ENCODE measurements around the gene TMEM106C.

Gene TMEM106C, protein sequence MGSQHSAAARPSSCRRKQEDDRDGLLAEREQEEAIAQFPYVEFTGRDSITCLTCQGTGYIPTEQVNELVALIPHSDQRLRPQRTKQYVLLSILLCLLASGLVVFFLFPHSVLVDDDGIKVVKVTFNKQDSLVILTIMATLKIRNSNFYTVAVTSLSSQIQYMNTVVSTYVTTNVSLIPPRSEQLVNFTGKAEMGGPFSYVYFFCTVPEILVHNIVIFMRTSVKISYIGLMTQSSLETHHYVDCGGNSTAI

DNA sequence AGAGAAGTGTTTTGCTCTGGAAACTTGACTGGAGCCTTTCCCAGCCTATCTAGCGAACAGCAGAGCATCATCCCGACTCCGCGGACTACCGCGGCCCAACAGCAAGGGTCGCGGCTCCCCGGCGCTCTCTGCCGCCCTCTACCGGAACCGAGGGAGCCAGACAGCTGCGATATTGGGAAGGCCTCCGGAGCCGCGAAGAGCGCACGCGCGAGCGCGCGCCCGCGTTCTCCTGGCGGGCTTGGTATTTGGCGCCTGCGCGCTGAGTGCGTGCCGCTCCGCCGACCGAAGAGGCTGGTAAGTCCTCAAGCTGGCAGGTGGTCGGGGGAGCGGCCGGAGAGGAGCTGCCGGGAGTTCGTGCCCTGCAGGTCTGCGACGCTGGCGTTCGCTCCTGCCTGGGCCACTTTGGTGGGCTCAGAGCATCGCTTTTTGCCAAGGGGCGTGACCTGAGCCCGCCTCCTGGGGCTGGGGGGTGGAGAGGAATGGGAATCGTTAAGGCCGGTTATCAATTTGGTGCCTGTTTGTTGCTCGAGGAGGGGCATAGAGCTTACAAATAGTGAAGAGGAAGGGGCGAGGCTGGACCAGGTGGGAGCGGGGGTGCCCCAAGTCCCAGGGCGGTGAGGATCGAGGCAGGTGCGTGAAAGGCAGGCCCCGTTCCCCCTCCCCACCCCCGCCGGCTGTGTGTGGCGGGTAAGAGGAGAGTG, at the start of gene TMEM106C:
TSS of gene TMEM106C (plus strand) at position 257 of the 701 bp plus-strand sequence. CDS start 641 bp downstream, outside the sequence.
- TF ChIP-seq TEAD4 (IDR thresholded peaks at IDR 0.05) (peak; percentile 78), YY1 (IDR thresholded peaks at IDR 0.05; ENCODE audit: low read depth) (0 out of 2 replicates have a peak, but pooled peaks have one; percentile 34), FOXM1 (IDR thresholded peaks at IDR 0.05; ENCODE audit: borderline replicate concordance, low read depth) (no peak), EP300 (IDR thresholded peaks at IDR 0.05; ENCODE audit: borderline replicate concordance) (no peak), CREB1 (IDR thresholded peaks at IDR 0.05; ENCODE audit: low read depth) (no peak), EGR1 (IDR thresholded peaks at IDR 0.05) (no peak), CEBPB (IDR thresholded peaks at IDR 0.05) (no peak), NFIC (IDR thresholded peaks at IDR 0.05) (no peak), TCF12 (IDR thresholded peaks at IDR 0.05; ENCODE audit: low read depth) (no peak; the same call in 1 of the 2 replicates), RAD21 (IDR thresholded peaks at IDR 0.05; ENCODE audit: low read depth) (peak; percentile 78), TAF1 (IDR thresholded peaks at IDR 0.05; ENCODE audit: low read depth) (peak; percentile 70), ZBTB7A (IDR thresholded peaks at IDR 0.05; ENCODE audit: low read depth) (peak; percentile 77; the same call in 1 of the 2 replicates)
- TF ChIP-seq, protein P1, sequence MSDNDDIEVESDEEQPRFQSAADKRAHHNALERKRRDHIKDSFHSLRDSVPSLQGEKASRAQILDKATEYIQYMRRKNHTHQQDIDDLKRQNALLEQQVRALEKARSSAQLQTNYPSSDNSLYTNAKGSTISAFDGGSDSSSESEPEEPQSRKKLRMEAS (IDR thresholded peaks at IDR 0.05) = peak; percentile 90
- TF ChIP-seq, protein P2, sequence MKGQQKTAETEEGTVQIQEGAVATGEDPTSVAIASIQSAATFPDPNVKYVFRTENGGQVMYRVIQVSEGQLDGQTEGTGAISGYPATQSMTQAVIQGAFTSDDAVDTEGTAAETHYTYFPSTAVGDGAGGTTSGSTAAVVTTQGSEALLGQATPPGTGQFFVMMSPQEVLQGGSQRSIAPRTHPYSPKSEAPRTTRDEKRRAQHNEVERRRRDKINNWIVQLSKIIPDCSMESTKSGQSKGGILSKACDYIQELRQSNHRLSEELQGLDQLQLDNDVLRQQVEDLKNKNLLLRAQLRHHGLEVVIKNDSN (IDR thresholded peaks at IDR 0.05) = no peak; the same call in 1 of the 2 replicates
- TF ChIP-seq, protein P3, sequence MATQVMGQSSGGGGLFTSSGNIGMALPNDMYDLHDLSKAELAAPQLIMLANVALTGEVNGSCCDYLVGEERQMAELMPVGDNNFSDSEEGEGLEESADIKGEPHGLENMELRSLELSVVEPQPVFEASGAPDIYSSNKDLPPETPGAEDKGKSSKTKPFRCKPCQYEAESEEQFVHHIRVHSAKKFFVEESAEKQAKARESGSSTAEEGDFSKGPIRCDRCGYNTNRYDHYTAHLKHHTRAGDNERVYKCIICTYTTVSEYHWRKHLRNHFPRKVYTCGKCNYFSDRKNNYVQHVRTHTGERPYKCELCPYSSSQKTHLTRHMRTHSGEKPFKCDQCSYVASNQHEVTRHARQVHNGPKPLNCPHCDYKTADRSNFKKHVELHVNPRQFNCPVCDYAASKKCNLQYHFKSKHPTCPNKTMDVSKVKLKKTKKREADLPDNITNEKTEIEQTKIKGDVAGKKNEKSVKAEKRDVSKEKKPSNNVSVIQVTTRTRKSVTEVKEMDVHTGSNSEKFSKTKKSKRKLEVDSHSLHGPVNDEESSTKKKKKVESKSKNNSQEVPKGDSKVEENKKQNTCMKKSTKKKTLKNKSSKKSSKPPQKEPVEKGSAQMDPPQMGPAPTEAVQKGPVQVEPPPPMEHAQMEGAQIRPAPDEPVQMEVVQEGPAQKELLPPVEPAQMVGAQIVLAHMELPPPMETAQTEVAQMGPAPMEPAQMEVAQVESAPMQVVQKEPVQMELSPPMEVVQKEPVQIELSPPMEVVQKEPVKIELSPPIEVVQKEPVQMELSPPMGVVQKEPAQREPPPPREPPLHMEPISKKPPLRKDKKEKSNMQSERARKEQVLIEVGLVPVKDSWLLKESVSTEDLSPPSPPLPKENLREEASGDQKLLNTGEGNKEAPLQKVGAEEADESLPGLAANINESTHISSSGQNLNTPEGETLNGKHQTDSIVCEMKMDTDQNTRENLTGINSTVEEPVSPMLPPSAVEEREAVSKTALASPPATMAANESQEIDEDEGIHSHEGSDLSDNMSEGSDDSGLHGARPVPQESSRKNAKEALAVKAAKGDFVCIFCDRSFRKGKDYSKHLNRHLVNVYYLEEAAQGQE (IDR thresholded peaks at IDR 0.05; ENCODE audit: low read depth) = no peak

DNA sequence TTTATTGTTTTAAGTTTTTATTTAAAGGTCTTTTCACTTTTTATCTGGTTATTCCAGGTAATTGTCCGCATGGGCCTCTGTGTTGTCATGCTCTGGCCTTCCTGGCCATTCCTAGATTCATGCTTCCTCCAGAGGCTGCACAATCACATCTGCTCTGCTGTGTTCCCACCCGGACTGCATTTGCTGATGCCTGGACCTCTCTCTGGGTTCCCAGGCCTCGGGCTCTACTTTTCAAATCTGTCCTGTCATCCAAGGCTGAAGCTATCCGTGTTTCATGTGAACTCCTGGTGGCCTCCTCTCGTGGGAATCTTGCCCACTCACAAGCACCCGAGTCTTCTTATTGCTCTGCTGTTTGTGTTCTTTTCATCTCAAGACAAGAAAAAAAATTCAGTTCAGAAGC, 42.5 kb upstream of the TMEM106C start:
- no peak for TF ChIP-seq RAD21 (IDR thresholded peaks at IDR 0.05; ENCODE audit: low read depth)
- no peak for TF ChIP-seq TAF1 (IDR thresholded peaks at IDR 0.05; ENCODE audit: low read depth)
- TF ChIP-seq YY1 (IDR thresholded peaks at IDR 0.05; ENCODE audit: low read depth) = no peak
- TF ChIP-seq EP300 (IDR thresholded peaks at IDR 0.05; ENCODE audit: borderline replicate concordance) = no peak
- TF ChIP-seq ZBTB7A (IDR thresholded peaks at IDR 0.05; ENCODE audit: low read depth) = no peak
- TF ChIP-seq EGR1 (IDR thresholded peaks at IDR 0.05) = no peak
- no peak for TF ChIP-seq NFIC (IDR thresholded peaks at IDR 0.05)
- no peak for TF ChIP-seq FOXM1 (IDR thresholded peaks at IDR 0.05; ENCODE audit: borderline replicate concordance, low read depth)
- TF ChIP-seq, protein P2 (IDR thresholded peaks at IDR 0.05) = no peak
- TF ChIP-seq, protein P3 (IDR thresholded peaks at IDR 0.05; ENCODE audit: low read depth) = no peak
- TF ChIP-seq, protein P1 (IDR thresholded peaks at IDR 0.05) = no peak
- TF ChIP-seq CREB1 (IDR thresholded peaks at IDR 0.05; ENCODE audit: low read depth) = no peak
- TF ChIP-seq CEBPB (IDR thresholded peaks at IDR 0.05) = no peak
- TF ChIP-seq TEAD4 (IDR thresholded peaks at IDR 0.05) = no peak
- no peak for TF ChIP-seq TCF12 (IDR thresholded peaks at IDR 0.05; ENCODE audit: low read depth)

DNA sequence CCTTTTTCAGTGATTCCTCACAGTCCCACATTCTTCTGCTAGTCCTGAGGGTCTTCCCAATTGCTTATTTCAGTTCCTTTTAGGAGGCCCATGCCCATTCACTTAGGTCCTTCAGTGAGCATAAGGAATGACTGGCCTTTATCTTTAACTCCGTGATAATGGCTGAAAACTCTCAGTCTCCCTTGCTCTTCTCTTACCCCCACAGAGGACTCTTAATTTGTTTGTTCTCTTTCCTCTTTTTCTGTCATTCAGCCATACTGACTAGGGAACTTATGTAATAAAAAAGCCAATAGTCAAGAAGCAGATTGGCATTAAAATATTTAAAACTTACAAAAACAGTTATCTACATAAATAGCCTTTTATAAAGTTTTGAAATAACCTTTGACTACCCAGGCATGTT, 41.5 kb upstream of the TMEM106C start:
- TF ChIP-seq TAF1 (IDR thresholded peaks at IDR 0.05; ENCODE audit: low read depth) (no peak), TCF12 (IDR thresholded peaks at IDR 0.05; ENCODE audit: low read depth) (no peak), EP300 (IDR thresholded peaks at IDR 0.05; ENCODE audit: borderline replicate concordance) (no peak), NFIC (IDR thresholded peaks at IDR 0.05) (no peak), EGR1 (IDR thresholded peaks at IDR 0.05) (no peak), CEBPB (IDR thresholded peaks at IDR 0.05) (no peak)
- TF ChIP-seq, protein P2 (IDR thresholded peaks at IDR 0.05) = no peak

DNA sequence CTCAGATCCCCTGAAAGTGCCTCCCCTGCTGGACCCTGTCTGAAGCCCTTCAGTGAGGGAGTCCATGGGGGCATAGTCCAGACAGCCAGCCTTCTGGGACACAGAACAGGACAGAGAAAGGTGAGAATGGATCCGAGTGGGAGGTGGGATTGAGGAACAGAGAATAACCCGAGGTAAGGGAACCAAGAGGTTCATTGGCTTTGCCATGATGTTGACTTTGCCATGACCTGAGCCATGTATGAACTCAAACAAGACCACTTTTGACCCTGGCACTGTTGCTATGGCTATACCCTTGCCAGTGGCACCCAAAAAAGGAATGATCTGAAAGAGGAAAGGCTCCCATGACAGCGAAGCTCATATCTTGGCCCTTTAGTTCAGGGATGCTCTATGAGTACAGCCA, 36.0 kb upstream of the TMEM106C start:
- TF ChIP-seq, protein P3 (IDR thresholded peaks at IDR 0.05; ENCODE audit: low read depth) = no peak
- TF ChIP-seq TAF1 (IDR thresholded peaks at IDR 0.05; ENCODE audit: low read depth) = no peak
- TF ChIP-seq NFIC (IDR thresholded peaks at IDR 0.05) = no peak
- no peak for TF ChIP-seq TEAD4 (IDR thresholded peaks at IDR 0.05)
- TF ChIP-seq ZBTB7A (IDR thresholded peaks at IDR 0.05; ENCODE audit: low read depth) = no peak
- TF ChIP-seq YY1 (IDR thresholded peaks at IDR 0.05; ENCODE audit: low read depth) = no peak
- TF ChIP-seq EGR1 (IDR thresholded peaks at IDR 0.05) = no peak
- TF ChIP-seq TCF12 (IDR thresholded peaks at IDR 0.05; ENCODE audit: low read depth) = no peak
- TF ChIP-seq CREB1 (IDR thresholded peaks at IDR 0.05; ENCODE audit: low read depth) = no peak

Data from Ishikawa (cell line).